Mammary epithelial cell (primary cell): ENCODE results near the gene ACTL8.

ENCODE experiments used
- CTCF ChIP-seq, 2 donors: IDR thresholded peaks in 1 of 2; conservative IDR thresholded peaks in 1 of 2; 2 replicates each; pipeline ENCODE4 v1.5.1; 2011 to 2012; ENCODE audit warnings: inconsistent platforms in 2 of 2, low read length in 2 of 2, mild to moderate bottlenecking in 2 of 2, control low read depth in 1 of 2, low read depth in 1 of 2; ENCODE audit not compliant: insufficient read depth in 1 of 2; ENCODE audit errors: extremely low read depth in 1 of 2
- EZH2 ChIP-seq: IDR thresholded peaks from 2 replicates; pipeline ENCODE4 v1.6.1; 2012; ENCODE audit warnings: low read length, inconsistent platforms, borderline replicate concordance

GRCh38 chr1:17837233-17838030 is 82.3 kb downstream of the ACTL8 start:
- no peak for TF ChIP-seq CTCF (conservative IDR thresholded peaks at IDR 0.05 in 1 of 2, IDR thresholded peaks at IDR 0.05 in 1 of 2; ENCODE audit: extremely low read depth in 1 of 2, insufficient read depth in 1 of 2, low read depth in 1 of 2, low read length in 2 of 2)
- TF ChIP-seq EZH2 = no peak
